ENCODE measurements around the gene TTI1.

The TTI1 gene

DNA sequence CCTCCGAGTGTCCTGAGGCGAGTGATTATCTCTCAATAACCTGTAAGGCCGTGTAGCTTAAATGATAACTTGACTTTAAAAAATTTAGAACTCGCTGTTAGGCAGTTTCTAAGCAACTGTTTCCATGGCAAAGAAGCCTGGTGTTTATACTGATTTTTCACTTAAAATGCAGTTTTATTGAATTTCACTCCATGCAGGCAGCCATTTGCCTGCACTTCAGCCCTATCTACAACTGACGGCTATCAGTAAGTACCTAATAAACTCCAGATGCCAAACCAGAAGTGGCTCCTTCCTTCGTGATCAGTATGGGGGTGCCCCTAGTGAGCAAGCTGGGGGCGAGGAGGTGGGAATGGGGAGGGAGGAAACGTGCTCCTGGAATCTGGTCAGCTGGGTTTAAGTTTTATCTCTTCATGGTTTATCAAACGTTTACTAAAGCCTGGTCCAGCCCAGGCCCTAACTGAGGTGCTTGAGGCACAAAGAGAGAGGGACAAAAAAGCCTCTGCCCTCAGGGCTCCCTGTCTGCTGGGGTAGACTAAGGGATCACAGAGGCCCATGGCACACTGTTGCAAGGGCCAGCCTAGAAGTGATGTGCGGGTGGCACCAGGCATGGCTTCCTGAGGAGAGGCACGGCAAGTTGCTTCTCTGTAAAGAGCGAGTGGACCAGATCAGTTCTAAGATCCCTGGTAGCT is 45.5 kb downstream of the TTI1 start:
- DNase-seq (ENCODE audit: low spot score) = no peak

DNA sequence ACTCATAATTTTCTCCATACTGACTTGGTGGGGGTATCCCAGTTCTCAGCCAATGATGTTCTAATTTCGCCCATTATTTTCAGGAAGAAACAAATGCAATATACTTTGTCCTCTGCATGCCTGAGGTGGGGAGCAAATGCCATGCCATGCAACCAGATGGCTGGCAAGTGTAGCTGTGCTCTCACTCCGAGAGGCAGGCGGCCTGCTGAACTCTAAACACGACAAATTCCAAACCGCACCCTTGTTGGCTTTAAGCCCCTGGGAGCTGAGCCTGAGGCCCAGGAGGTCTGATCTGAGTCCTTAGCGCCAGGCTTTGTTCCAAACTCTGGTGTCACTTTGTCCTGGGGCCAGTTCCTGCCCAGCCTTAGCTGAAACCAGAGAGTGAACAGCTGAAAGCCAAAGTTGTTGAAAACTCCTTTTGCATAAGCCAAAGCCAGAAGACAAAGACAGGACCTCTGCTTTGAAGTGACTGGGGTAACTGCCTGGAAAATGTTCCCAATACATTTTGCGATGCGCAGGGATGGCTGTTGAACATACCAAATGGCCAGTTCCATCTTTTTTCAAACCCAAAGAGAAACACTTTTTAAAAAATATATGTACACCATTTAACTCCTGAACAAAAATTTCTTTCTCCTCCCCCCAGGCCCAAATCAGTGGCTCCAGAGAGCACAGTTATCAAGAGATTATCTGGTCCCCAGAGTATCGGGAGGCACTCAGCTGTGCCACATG is 46.2 kb downstream of the TTI1 start:
- peak; percentile 66 for DNase-seq (ENCODE audit: low spot score)

DNA sequence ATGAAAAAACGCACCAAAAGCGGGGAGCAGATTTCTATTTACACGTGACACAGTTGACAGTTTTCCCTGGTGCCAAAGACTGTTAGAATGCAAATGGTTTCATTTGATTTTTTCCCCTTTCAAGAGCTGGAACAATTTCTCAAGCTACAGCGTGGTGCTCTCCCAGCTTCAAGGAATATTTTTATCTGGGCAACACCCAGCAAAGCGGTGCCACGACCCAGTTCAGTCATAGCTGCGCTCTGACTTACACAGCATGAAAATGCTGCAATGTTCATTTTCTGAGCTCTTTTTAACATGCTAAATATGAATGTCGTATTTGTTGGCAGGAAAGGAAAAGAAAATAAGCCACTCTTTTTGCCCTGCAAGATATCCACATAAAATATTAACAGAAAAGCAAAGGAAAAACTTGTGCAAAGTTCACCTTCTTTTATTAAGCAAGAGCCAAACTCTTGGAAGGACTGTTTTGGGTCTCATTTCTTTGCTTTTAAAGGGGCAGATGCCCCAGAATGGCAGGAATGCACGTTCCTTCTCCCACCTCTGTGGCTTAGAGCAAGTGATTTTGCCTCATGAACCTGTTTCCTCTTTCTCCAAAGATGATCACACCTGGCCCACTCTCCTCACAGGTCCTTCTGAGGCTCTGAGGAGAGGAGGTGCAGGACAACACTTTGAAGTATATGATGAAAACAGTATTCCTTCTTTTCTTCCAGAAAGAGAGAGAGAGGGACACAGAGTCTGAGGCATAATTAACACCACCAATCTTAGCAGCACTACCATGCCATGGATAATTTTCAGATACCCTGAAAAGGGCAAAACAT is 47.0 kb downstream of the TTI1 start:
- no peak for DNase-seq (ENCODE audit: low spot score)

DNA sequence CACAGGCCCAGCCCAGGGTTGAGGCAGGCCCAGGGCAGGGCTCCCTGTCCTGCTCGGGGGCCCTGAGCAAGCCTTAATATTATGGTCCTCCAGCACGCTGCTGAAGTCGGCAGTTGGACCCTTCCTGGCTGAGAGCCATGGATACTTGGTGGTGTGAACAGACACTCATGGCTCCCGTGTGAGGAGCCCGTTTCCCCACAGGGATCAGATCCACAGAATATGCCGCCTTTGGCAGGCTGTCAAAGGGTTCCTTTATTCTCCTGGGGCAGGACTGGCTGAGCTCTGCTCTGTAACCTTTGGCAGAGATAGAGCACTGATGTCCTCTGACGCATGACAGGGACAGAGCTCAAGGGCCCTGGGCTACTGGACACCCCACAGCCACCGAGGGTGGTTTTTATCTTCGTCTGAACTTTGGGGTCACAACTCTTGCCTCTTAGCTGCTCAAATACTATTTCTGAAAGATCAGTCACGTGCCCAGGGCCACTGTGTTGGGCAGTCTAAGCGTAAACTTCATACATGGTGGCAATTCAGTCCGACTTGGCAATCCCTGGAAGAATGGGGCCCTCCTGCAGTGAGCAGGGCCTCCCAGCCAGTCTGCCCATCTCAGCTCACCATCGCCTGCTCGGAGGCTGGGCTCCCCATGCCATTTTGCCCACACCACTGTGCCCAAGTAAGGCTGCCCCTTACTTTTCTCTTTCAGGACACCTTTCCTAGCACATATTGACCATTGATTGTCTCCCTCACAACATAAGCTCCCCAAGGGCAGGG is 49.1 kb downstream of the TTI1 start:
- DNase-seq (ENCODE audit: low spot score) = peak; percentile 54

DNA sequence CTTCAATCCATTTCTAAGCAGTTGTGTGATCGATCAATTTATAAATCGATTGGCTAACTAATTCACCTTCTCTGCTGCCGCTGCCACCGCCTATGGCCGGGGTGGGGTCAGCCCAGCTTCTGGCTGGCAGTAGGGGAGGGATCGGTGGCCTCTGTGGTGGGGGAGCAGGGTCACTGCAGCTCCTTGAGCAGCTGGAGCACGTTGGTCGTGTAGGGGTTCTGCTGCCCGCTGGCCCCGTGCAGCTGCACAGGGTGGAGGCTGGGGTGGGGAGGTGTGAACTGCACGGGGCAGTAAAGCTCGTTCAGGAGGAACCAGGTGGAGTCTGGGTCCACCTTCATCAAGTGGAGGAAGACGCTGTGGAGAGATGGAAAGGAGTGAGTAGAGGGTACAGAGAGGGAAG is 50.0 kb downstream of the TTI1 start:
- DNase-seq (ENCODE audit: low spot score) = no peak

DNA sequence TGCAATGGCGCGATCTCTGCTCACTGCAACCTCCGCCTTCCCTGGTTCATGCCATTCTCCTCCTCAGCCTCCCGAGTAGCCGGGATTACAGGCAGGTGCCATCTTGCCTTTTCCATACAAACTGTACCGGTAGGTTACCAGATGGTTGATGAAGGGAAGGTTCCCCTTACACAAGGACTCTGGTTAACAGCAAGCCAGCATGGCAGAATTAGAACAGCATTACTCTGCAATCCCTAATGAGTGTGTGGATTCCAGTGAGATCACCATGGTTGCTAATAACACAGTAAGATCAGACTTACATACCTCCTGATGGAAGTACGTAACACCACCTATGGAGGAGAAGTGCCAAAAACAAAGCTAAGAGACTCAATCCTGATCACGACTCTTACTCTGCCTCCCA is 51.7 kb downstream of the TTI1 start:
- DNase-seq (ENCODE audit: low spot score) = no peak

DNA sequence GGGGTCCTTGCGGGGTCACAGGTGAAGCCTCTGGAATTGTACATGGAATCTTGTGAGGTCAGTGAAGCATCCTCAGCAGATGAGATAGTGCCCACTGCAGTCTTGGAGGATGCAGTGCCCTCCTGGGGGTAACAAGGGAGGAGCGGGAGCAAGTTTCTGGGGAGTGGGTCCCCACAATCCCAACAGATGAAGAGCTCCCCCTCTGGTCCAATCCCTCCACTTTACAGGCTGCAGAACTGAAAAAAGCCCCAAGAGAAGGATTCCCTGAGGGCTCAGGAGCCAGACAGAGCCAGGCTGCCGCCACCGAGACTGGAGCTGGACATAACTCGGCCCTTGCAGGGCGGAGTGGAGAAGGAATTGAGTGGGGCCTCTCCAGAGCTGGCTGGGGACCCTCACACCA is 52.4 kb downstream of the TTI1 start:
- DNase-seq (ENCODE audit: low spot score) = no peak

DNA sequence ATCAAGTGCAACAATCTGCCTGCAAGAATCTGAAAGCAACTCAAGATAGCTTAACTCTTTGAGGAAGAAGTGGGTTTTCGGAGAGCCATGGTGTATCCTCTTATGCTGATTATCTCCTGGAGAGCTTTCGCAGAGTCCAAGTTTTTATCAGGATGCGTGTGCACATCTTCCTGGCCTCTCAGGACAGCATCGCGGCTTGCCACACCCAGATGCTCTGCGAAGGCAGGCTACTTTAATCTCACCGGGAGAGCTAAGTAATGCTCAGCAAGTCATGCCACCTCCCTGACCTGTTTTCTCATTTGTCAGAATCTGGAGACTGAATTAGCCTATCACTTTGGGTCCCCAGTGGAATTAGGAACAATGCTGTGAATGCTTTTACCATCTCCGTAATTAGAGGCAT is 52.9 kb downstream of the TTI1 start:
- DNase-seq (ENCODE audit: low spot score) = no peak

DNA sequence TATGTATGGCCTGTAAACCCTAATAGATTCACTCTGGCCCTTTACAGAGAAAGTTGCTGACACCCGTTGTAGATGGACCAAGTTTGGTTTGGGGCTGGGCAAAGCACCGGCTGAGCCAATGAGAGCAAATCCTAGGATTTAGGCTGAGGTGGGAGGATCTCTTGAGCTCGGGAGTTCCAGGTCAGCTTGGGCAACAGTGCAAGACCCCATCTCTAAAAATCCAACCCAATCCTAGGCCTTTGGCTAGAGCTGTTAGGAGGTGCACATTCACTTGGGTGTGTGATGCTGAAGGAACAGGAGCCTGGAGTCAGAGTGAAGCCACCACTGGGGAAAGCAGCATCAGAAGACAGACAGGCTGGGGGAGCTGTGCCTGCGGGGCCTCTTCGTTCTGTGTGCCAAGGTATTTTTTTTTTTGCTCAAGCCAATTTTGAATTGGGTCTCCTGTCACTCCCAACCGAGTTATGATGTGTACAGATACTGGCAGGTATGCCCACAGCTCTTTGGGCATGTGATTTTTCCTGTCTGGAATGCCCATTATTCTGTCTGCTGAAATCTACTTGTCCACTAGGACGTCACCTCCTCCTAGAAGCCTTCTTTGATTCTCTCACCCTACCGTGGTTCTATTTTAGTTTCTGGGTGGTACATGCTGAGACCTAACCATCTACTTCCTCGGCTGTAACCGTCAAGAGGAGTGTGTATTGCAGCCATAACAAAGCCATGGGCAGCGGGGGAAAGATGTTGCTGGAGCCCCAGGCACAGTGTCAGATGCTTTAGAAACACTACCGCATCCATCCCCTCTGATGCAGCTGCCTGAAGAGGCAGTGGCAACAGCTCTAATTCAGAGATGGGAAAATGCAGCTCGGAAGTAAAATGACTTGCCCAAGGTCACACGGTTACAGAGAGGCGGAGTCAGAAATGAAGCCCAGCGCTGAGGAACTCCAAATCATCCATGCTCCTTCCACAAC is 54.0 kb downstream of the TTI1 start:
- DNase-seq (ENCODE audit: low spot score) = no peak

DNA sequence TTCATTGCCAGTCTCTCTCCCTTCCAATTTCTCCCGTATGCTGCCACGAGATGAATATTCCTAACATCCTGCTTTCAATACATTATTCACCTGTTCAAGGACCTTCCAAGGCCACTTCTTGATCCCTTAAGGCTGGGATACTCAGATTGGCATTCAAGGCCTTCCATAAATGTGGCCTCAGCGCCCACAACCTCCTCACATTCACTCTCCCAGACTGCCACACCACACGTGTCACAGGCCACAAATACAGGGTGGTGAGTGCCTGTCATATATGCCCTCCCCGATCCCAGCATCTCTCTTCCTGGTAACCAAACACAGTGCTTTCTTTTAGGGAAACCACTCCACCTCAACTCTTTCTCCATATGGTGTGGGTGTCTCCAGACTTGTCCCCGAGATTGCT is 55.5 kb downstream of the TTI1 start:
- DNase-seq (ENCODE audit: low spot score) = no peak

DNA sequence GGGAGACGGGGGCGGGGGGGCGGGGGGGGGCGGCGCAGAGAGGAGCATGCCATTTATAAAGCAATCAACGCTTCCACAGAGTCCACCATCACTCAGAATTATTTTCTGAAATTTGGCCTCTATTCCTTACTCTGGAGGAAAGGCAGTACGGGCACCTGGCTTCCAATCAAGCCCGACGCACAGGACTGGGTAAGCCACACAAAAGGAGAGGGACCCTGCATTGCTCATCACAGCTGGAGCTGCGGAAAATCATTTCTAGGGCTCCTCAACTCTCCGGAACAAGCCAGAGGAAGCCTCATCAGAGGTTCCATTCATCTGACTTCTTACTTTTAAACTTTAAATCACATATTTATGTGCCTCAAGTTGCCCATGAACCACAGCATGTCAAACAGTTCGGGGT is 55.9 kb downstream of the TTI1 start:
- no peak for DNase-seq (ENCODE audit: low spot score)

DNA sequence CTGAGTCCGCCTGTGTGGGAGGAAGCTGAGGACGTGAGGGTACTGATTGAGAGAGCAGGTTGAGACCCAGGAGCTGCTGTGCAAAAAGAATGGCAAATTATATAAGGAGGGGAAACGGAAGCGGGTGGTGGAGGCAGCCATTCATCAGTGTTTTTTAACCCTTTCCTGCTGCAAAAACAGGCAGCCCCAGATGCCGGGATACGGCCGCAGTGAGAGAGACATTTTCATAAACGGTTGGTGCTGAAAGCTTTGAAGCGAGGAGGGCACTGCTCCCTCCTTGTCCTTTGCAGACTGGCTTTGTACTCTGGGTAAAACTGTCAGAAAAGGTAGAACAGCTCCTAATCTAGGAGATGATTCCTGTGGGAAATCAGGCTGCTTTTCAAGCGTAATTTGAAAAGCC is 56.4 kb downstream of the TTI1 start:
- DNase-seq (ENCODE audit: low spot score) = no peak

DNA sequence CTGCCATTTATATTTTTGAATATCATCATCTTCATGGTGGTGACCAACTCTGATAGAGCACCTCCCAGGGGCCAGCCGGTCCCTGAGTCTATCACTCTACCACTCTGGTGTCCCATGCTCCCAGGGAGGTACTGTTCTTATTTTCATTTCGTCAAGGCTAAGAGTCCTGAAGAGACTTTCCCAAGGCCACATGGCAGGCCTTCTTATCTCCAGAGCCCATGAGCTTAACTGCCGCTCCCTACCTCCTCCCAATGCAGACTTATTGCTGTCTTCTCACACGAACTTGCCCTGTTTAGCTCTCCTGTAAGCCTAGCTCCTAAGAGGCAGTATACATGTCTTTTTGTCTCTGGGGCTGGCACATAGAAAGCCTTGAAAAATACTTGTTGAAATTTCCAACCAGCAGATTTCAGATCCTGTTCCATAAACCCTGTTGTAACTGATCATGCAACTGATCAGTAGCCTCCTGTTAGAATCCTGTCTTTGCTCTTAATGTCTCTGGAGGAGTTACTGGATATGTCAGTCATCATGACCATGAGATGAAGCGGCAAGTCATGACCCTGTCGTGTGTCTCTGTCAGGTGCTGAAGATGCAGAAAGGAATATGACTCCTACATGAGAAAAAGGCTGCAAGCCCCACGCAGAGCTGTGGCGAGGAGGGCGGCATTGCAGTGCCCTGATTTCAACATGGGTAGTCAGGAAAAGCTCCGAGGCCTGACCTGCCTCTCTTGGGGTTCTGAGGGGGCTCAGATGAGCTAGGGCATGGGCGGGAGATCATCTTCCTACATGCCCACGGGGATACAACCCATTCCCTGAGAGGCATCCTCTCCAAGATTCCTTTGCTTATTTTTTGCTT is 60.0 kb downstream of the TTI1 start:
- no peak for DNase-seq (ENCODE audit: low spot score)

DNA sequence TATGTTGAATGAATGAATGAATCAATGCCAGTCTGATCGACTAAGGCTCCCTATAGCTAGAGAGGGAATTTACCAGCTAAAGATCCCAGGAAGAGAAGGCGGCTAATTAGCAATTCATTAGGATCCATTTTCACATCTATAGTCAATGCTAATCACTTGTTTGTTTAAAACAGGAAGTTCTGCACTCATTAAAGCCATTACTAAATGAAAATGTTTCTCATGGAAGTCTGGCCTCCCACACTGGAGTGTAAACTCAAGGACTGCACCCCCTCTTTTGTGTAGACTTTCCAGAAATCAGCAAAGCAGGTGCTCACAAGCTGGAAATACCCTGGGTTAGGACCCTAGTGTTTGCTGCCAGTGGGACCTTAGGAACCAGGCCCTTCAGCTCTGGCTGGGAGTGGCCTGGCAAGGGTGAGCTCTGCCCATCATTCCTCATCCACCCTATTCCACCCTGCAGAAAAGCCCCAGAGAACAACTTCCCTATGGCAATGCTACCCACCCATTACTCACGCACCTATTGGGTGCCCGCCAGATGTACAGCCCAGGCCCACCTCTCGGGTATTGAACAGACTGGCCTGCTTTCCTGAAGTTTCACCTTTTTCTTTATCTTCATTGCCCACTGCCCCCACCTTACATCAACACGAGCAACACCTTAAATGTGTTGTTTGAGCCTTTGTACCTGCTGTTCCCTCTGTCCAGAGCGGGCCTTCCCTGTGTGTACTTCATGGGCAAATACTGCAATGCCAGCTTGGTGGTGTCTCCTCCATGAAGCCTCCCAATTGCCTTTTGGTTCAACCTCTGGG is 60.8 kb downstream of the TTI1 start:
- no peak for DNase-seq (ENCODE audit: low spot score)

DNA sequence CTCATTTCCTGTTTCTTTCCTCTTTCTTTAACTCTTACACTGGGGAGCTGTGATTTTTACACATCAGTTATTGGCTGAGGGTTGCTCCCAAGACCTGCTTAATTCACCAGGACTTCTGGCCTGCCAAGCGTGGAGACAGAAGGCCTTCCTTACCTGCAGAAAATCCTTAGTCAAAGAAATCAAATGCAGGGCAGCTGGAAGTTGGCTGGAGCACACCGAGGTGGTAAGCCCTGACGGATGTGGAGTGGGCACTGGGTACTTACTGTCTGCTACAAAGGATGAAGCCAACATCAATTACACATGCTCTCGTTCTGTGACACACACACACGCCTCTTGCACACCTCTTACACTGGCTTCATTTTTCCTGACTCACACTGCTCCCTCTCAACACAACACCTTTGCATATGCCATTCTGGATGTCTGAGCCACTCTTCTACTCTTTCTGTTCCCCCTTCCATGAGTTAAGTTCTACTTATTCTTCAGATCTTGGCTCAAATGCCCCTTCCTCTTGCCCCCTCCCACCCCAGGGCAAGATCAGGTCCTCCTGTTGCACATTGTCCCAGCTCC is 61.6 kb downstream of the TTI1 start:
- DNase-seq (ENCODE audit: low spot score) = no peak

DNA sequence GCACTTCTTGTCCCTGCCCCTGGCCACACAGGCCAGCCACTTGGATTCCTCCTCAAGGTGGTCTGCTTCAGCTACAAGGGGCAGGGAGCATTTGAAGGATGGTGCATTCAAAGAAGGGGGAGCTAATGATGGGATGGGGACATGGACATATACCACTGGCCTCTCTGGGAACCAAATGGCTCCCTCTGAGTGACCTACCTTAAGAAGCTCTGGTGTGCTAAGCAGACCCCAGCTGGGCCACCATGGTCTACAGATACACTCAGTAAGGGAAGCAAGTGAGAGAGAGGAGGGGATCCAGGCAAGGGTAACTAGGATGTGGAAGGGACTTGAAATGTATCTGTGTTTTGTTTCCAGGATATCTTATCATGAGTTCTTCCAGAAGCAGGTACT is 62.4 kb downstream of the TTI1 start:
- no peak for DNase-seq (ENCODE audit: low spot score)

DNA sequence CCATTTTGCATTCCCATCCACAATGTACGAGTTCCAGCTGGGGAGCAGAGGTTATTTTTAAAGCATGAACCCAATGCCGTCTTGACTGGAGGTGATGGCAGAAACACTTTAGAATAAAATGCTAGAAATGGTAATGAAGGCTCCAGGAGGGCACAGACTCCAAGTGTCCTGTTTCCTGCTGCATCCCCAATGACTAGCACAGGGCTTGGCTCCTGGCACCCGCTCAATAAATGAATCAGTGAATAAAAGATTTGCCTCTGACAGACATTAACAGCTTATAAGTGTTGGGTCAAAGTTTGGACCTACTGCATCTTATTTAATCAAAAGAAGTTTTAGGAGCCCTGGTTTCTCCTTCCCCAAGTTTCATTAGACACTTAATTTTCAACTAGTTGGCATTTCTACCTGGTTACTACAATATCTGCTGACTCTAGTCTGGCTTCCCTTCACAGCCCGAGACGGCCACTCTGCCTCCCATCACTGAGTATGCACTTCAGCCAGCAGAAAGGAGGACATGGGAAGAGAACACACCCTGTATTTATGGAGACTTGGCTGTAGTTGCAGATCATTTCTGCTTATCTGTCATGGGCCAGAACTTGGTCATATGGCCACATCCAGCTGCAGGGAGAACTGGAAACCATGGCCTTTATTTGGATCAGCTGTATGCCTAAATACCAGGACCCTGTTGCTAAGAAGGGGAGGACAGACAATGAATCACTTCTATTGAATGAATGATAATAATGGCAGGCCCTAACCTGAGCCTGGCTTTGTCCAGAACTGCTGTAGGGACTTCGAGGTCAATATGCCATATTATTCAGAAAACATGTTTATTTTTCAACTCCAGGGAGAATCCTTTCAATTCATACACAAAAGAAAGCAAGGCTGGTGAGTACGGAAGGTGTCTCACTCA is 63.1 kb downstream of the TTI1 start:
- no peak for DNase-seq (ENCODE audit: low spot score)

DNA sequence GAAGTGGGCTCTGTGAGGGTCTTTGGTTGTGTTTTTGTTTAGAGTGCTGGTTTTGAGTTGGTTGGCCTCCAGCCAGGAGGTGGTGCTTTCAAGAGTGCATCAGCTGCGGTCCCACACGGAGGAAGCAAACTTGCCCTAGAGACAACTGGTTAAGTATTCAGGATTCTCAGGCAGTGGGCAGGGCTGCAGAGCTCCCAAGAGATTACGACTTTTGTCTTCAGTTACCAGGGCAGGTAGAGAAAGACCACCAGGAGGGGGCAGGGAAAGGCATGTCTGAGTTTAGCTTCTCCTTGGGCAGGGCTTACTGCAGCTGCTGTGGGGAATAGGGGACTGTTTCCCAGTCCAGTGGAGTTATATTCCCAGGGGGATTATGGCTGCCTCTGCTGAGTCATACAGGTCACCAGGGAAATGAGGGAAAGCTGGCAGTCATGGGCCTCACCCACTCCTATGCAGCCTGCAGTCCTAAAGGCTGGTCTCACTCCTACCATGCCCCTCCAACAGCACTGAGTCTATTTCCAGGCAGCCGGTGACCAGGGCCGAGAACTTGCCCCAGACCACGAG is 64.3 kb downstream of the TTI1 start:
- no peak for DNase-seq (ENCODE audit: low spot score)

Measured in Ammon's horn (tissue), 1 donor.